HCT116 (cell line): ENCODE measurements around the gene SKP2. TPM values are rescaled to one million over a fixed set of nuclear protein-coding genes. Genes with fewer than 3 reads are reported as not detected.

Experiments used
- ATAC-seq: fragments of 200-7000 bp; cut with Tn5 transposase; 2 replicates; pipeline ENCODE4 v1.9.1; 2020; ENCODE audit warnings: mild to moderate bottlenecking, moderate library complexity
- BruUV-seq: library from RNA; stranded (reverse); fragments of 400-500 nt; replicated peaks from 2 replicates; lab custom pipeline; 2021; lab: Mats Ljungman, UMichigan
- CTCF ChIA-PET: fragments of 300-600 bp; sonication (Branson Sonifier 250); formaldehyde crosslinking; loops from one replicate; lab custom pipeline; 2021; ENCODE audit warnings: antibody characterized with exemption; lab: Charles Lee
- POLR2A ChIA-PET: fragments of 300-600, 350-600 bp; sonication (Branson Sonifier 250); formaldehyde crosslinking; loops from one replicate; lab custom pipeline; 2021; ENCODE audit warnings: antibody characterized with exemption; lab: Charles Lee
- RAD21 ChIA-PET, 2 experiments: fragments of 300-600 bp; sonication (Branson Sonifier 250); formaldehyde crosslinking; loops; one replicate each; lab custom pipeline; 2023; ENCODE audit warnings: low total read pairs in 2 of 2; ENCODE audit not compliant: uncharacterized antibody in 2 of 2, unreplicated experiment in 2 of 2, low non-redundant PET in 1 of 2; lab: Charles Lee
- DNase-seq: peaks from one replicate; pipeline ENCODE4 v3.0.0-alpha.2; 2010; ENCODE audit warnings: low read depth, low spot score
- H2AFZ ChIP-seq: fragments of 200-600 bp; shearing (Covaris generic), sonication (generic); 2 replicates; pipeline ENCODE4 v1.6.1; 2017; ENCODE audit warnings: low read depth, mixed run types, mixed read lengths, antibody characterized with exemption, low read length; ENCODE audit not compliant: poor library complexity, severe bottlenecking
- H3K27ac ChIP-seq: 2 replicates; pipeline ENCODE4 v1.5.1; 2012; ENCODE audit warnings: low read depth, low read length
- H3K27me3 ChIP-seq: fragments of 200-600 bp; sonication (generic); 2 replicates; pipeline ENCODE4 v1.6.1; 2016; ENCODE audit warnings: mixed run types, low read length, mixed read lengths; ENCODE audit not compliant: insufficient read depth
- H3K36me3 ChIP-seq, 2 experiments: fragments of 200-500 bp in 1 of 2; fragments of 200-600 bp in 1 of 2; sonication (Bioruptor generic) in 1 of 2; sonication (generic) in 1 of 2; 2 replicates each; pipeline versions ENCODE4 v1.5.1 to v1.6.1; 2014 to 2016; ENCODE audit warnings: low read length in 2 of 2, inconsistent platforms in 1 of 2, mixed read lengths in 1 of 2, mixed run types in 1 of 2; ENCODE audit not compliant: insufficient read depth in 2 of 2, control insufficient read depth in 1 of 2
- H3K4me1 ChIP-seq, 2 experiments: fragments of 200-600 bp in 1 of 2; sonication (generic) in 1 of 2; 2 replicates each; pipeline versions ENCODE4 v1.5.1 to v1.6.1; 2012 to 2017; ENCODE audit warnings: low read length in 2 of 2, inconsistent platforms in 1 of 2, mild to moderate bottlenecking in 1 of 2, mixed read lengths in 1 of 2, mixed run types in 1 of 2, moderate library complexity in 1 of 2; ENCODE audit not compliant: insufficient read depth in 2 of 2, control insufficient read depth in 1 of 2
- H3K4me2 ChIP-seq: fragments of 200-600 bp; sonication (generic); 2 replicates; pipeline ENCODE4 v1.6.1; 2017; ENCODE audit warnings: mixed run types, low read length, mixed read lengths
- H3K4me3 ChIP-seq, 2 experiments: fragments of 200-600 bp in 1 of 2; sonication (generic) in 1 of 2; replicated peaks in 1 of 2; 2 replicates each; pipeline ENCODE4 v1.5.1; 2011 to 2016; ENCODE audit warnings: low read length in 2 of 2, control low read depth in 1 of 2, low read depth in 1 of 2, mild to moderate bottlenecking in 1 of 2, mixed read lengths in 1 of 2, mixed run types in 1 of 2
- H3K79me2 ChIP-seq: fragments of 200-600 bp; sonication (generic); 2 replicates; pipeline ENCODE4 v1.6.1; 2017; ENCODE audit warnings: mild to moderate bottlenecking, mixed run types, low read length, moderate library complexity, mixed read lengths; ENCODE audit not compliant: insufficient read depth
- H3K9ac ChIP-seq: fragments of 200-600 bp; sonication (generic); 2 replicates; pipeline ENCODE4 v1.6.1; 2016; ENCODE audit warnings: low read length, mixed read lengths
- H3K9me2 ChIP-seq: fragments of 200-600 bp; sonication (generic), shearing (Covaris generic); 2 replicates; pipeline ENCODE4 v1.6.1; 2017; ENCODE audit warnings: mixed run types, mild to moderate bottlenecking, moderate library complexity; ENCODE audit not compliant: insufficient read depth
- H3K9me3 ChIP-seq, 2 experiments: fragments of 200-500 bp in 1 of 2; fragments of 200-600 bp in 1 of 2; sonication (Bioruptor generic) in 1 of 2; sonication (generic) in 1 of 2; 2 replicates each; pipeline ENCODE4 v1.6.1; 2014 to 2017; ENCODE audit warnings: low read length in 2 of 2, mixed read lengths in 2 of 2, inconsistent platforms in 1 of 2, low read depth in 1 of 2, mild to moderate bottlenecking in 1 of 2, mixed run types in 1 of 2, moderate library complexity in 1 of 2; ENCODE audit not compliant: control insufficient read depth in 1 of 2, insufficient read depth in 1 of 2
- H4K20me1 ChIP-seq: fragments of 200-600 bp; sonication (generic), shearing (Covaris generic); 2 replicates; pipeline ENCODE4 v1.6.1; 2017; ENCODE audit warnings: mixed run types, mild to moderate bottlenecking, moderate library complexity; ENCODE audit not compliant: insufficient read depth
- ATF3 ChIP-seq: IDR thresholded peaks from 2 replicates; pipeline ENCODE4 v1.6.1; 2012
- CTCF ChIP-seq, 3 experiments: fragments of 200-600 bp in 1 of 3; sonication (generic) in 1 of 3; IDR thresholded peaks in 2 of 3; conservative IDR thresholded peaks in 1 of 3; 2 replicates each; pipeline ENCODE4 v1.5.1; 2012 to 2017; ENCODE audit warnings: low read depth in 2 of 3, low read length in 2 of 3, antibody characterized with exemption in 1 of 3, borderline replicate concordance in 1 of 3, control low read depth in 1 of 3, mild to moderate bottlenecking in 1 of 3, mixed read lengths in 1 of 3, mixed run types in 1 of 3, moderate library complexity in 1 of 3; ENCODE audit not compliant: insufficient read depth in 1 of 3
- EGR1 ChIP-seq: IDR thresholded peaks from 2 replicates; pipeline ENCODE4 v1.6.1; 2012; ENCODE audit warnings: low read depth
- EZH2 ChIP-seq: fragments of 200-600 bp; sonication (generic); IDR thresholded peaks from 2 replicates; pipeline ENCODE4 v1.6.1; 2017; ENCODE audit warnings: antibody characterized with exemption, mixed run types
- EZH2phosphoT487 ChIP-seq: fragments of 200-600 bp; IDR thresholded peaks from 2 replicates; pipeline ENCODE4 v1.6.1; 2018; ENCODE audit warnings: antibody characterized with exemption, borderline replicate concordance
- FOSL1 ChIP-seq: IDR thresholded peaks from 2 replicates; pipeline ENCODE4 v1.6.1; 2012; ENCODE audit warnings: low read depth
- JUND ChIP-seq: IDR thresholded peaks from 2 replicates; pipeline ENCODE4 v1.6.1; 2012
- MAX ChIP-seq: IDR thresholded peaks from 2 replicates; pipeline ENCODE4 v1.6.1; 2012
- RAD21 ChIP-seq: IDR thresholded peaks from 2 replicates; pipeline ENCODE4 v1.6.1; 2012; ENCODE audit warnings: low read depth, mild to moderate bottlenecking
- REST ChIP-seq: IDR thresholded peaks from 2 replicates; pipeline ENCODE4 v1.6.1; 2012; ENCODE audit warnings: low read depth
- SIN3A ChIP-seq: IDR thresholded peaks from 2 replicates; pipeline ENCODE4 v1.6.1; 2012; ENCODE audit warnings: low read depth
- SP1 ChIP-seq: IDR thresholded peaks from 2 replicates; pipeline ENCODE4 v1.6.1; 2012; ENCODE audit warnings: low read depth
- SRF ChIP-seq: IDR thresholded peaks from 2 replicates; pipeline ENCODE4 v1.6.1; 2012; ENCODE audit warnings: low read depth
- TCF7L2 ChIP-seq: IDR thresholded peaks from 2 replicates; pipeline ENCODE4 v1.7.0; 2011; ENCODE audit warnings: borderline replicate concordance, inconsistent platforms; ENCODE audit not compliant: insufficient read depth, insufficient read length; ENCODE audit errors: extremely low read depth
- YY1 ChIP-seq: IDR thresholded peaks from 2 replicates; pipeline ENCODE4 v1.6.1; 2011; ENCODE audit warnings: low read length, low read depth, moderate library complexity, mild to moderate bottlenecking; ENCODE audit not compliant: insufficient replicate concordance; ENCODE audit errors: extremely low read depth
- ZBTB33 ChIP-seq: IDR thresholded peaks from 2 replicates; pipeline ENCODE4 v1.6.1; 2011; ENCODE audit warnings: mild to moderate bottlenecking, low read length, moderate library complexity; ENCODE audit not compliant: insufficient replicate concordance; ENCODE audit errors: extremely low read depth
- ZNF274 ChIP-seq: fragments of 200-500 bp; sonication (Bioruptor generic); IDR thresholded peaks from 2 replicates; pipeline ENCODE4 v1.6.1; 2014; ENCODE audit warnings: mild to moderate bottlenecking, low read depth, low read length, inconsistent platforms
- intact Hi-C: fragments of 100-400 bp; cut with micrococcal nuclease; formaldehyde crosslinking; loops from 2 replicates; pipeline ENCODE4 v1.10.0; 2022
- total RNA-seq: library from RNA; stranded (reverse); gene quantifications from one replicate; pipeline ENCODE4 v1.2.1, GENCODE V29; 2021; ENCODE audit not compliant: unreplicated experiment

SKP2 gene
- total RNA-seq, 1 experiment from 2014 or later, result 44.3 TPM

GRCh38 chr5:36162810-36163486 is 11.0 kb downstream of the SKP2 start:
- POLR2A ChIA-PET, result no interaction called here
- no peak overlapping the region for H3K9ac ChIP-seq
- CTCF ChIA-PET, result no interaction called here
- H3K36me3 ChIP-seq, result peaks cover 32 to 49% of the 10 kb centered on the region in 2 experiments
- H2AFZ ChIP-seq, result no peak overlapping the region
- ATAC-seq, result no peak
- intact Hi-C loops, result no loop called here
- H3K27me3 ChIP-seq, result no peaks in the 10 kb centered on the region
- H4K20me1 ChIP-seq, result no peaks in the 10 kb centered on the region; the same call in 1 of the 2 replicates
- peaks cover 83% of the 10 kb centered on the region for H3K79me2 ChIP-seq
- no peak overlapping the region for H3K4me2 ChIP-seq
- no peaks in the 10 kb centered on the region for H3K4me1 ChIP-seq
- H3K9me2 ChIP-seq, result no peaks in the 10 kb centered on the region
- BruUV-seq, result no TSS peak
- H3K27ac ChIP-seq, result no peak overlapping the region
- RAD21 ChIA-PET, result no interaction called here
- TF ChIP-seq SRF (no peak), CTCF (IDR thresholded peaks at IDR 0.05 in 2 of 3, conservative IDR thresholded peaks at IDR 0.05 in 1 of 3; ENCODE audit: borderline replicate concordance in 1 of 3, insufficient read depth in 1 of 3, low read depth in 2 of 3, low read length in 2 of 3) (no peak), EGR1 (no peak), TCF7L2 (no peak), ZBTB33 (no peak), SP1 (no peak), SIN3A (no peak), MAX (no peak), ATF3 (no peak), EZH2phosphoT487 (no peak), JUND (no peak), FOSL1 (no peak), ZNF274 (no peak), REST (no peak), RAD21 (no peak), YY1 (no peak), EZH2 (no peak)
- TF ChIP-seq, all 23 proteins: peak for 0
- Histone ChIP-seq H3K9me3 (no peaks in the 10 kb centered on the region), H3K4me3 (no peak overlapping the region)
- DNase-seq, result no peak
